NCI-H187 treated with DMSO at 0.1 percent for 48 hours (cell line): Measurements from ENCODE around the gene SLC26A3.
"Not testable (repeated sequence)": the region's sequence is repeated elsewhere in the genome, so short reads cannot be mapped to it uniquely, and the experiment has no call there.

Experiments
- DNase-seq: peaks from one replicate; lab custom pipeline; 2025; lab: John Stamatoyannopoulos, UW

The SLC26A3 gene

DNA sequence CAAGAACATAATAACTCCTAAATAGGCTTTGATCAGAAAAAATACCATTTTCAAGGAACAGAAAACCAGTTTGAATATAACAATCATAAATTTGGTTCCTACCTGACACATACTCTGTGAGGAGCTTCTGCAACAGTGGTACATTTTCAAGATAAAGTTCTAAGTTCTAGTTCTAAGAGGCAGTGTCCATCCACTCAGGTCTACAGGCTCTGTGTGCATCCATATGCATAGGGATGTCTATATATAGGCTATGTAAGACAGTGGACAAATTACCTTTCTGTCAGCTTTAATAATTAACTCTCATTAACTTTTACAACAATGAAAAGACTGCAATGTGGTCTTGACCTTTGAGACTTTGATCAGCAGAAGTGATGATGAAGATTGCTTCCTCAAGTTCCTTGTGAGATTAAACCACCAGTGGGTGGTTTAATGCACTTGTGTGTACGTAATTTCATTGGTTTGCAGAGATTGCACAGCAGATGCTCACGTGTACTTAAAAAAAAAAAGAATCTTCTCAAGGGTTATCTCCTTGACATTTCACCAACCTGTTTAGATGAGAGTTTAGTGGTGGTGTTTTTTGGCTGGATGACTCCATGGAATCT, at the start of gene SLC26A3:
TSS of gene SLC26A3 (minus strand) at position 215 of the 602 bp plus-strand sequence. CDS start 8,714 bp downstream, outside the sequence.
- no peak for DNase-seq

DNA sequence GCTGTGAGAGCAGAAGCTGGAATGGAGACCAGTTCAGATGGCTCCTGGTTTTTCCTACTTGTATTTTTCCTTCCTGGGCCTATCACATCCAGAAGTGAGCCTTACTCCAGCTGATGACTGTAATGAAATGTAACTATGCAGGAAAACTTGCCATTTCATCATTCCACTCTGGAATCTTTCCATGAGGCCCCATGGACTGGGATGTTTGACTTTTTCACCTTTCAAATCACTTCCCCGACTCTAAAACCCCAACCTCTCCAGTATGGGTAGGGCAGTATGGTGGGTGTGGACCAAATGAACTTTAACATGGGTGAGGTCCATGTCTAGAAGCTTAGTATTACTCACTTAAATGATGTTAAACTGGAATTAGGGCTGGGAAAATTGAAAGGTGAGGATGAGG, 47.6 kb upstream of the SLC26A3 start:
- no peak for DNase-seq

DNA sequence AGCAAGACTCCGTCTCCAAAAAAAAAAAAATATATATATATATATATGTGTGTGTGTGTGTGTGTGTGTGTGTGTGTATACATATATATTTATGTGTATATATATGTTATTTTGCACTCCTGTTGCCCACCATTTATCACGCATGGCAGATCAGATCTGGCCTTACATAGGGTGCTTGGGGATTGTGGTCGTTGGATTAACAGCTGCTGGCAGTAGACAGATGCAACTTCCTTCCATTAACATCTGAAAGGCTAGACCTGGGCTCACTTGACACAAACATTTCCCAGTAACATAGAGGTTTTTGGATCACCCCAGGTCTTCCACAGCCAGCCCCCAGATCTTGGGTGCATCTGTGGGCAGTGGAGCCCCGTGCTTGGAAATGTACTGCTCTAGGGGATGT, 47.2 kb upstream of the SLC26A3 start:
- no peak for DNase-seq

DNA sequence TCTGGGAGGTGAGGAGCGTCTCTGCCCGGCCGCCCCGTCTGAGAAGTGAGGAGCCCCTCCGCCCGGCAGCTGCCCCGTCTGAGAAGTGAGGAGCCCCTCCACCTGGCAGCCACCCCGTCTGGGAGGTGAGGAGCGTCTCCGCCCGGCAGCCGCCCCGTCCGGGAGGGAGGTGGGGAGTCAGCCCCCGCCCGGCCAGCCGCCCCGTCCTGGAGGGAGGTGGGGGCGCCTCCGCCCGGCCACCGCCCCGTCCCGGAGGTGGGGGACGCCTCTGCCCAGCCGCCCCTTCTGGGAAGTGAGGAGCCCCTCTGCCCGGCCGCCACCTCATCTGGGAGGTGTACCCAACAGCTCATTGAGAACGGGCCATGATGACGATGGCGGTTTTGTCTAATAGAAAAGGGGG, 45.2 kb upstream of the SLC26A3 start:
- not testable (repeated sequence) for DNase-seq

DNA sequence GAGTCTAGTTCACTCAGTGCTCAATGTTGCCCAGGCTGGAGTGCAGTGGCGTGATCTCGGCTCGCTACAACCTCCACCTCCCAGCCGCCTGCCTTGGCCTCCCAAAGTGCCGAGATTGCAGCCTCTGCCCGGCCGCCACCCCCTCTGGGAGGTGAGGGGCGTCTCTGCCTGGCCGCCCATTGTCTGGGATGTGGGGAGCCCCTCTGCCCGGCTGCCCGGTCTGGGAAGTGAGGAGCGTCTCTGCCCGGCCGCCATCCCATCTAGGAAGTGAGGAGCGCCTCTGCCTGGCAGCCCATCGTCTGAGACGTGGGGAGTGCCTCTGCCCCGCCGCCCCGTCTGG, 44.8 kb upstream of the SLC26A3 start:
- not testable (repeated sequence) for DNase-seq

DNA sequence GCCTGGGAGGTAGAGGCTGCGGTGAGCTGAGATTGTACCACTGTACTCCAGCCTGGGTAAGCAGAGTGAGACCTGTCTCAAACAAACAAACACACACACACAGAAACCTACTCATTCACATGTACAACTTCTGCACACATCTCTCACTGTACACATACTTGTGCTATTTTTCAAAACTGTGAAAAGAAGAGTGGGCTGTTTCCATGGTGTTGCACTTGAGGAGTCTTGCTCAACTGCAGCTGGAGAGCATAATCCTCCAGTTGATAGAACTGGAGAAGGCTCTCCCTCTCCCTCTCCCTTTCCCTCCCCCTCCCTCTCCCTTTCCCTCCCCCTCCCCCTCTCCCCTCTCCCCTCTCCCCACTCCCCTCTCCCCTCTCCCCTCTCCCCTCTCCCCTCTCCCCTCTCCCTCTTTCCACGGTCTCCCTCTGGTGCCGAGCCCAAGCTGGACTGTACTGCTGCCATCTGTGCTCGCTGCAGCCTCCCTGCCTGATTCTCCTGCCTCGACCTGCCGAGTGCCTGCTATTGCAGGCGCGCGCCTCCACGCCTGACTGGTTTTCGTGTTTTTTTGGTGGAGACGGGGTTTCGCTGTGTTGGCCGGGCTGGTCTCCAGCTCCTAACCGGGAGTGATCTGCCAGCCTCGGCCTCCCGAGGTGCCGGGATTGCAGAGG, 44.3 kb upstream of the SLC26A3 start:
- DNase-seq, result peak; percentile 80

DNA sequence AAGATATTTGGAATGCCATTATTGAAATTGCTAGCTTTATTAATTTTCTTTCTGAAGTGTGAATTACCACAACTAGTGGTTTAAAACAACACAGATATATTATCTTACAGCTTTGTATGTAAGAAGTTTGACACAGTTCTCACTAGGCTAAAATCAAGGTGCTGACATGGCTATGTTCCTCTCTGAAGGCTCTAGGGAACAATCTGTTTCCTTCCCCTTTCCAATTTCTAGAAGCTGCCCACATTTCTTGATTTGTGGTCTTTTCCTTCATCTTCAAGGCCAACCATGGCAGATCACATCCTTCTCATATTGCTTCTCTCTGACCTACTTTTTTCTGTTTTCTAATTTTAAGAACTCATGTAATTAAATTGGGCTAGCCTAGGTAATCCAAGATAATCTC, 43.3 kb upstream of the SLC26A3 start:
- no peak for DNase-seq

DNA sequence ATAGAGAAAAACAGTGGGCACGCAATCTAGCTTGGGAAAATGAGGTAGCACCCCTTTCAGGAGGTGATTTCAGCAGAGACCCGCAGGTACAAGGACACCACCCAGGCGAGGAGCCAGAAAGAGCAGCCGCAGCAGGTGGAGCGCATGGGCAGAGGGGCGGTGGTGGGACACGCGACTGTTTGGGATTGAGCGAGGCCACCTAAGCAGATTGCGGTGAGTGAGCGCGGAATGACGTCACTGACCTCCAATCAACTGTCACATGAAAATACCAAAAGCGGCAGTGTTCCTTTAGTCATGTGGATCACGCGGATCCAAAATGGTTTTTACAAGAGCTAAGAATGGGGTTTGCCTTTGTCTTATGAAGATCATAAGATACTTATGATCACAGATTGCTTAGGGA, 40.2 kb upstream of the SLC26A3 start:
- no peak for DNase-seq

DNA sequence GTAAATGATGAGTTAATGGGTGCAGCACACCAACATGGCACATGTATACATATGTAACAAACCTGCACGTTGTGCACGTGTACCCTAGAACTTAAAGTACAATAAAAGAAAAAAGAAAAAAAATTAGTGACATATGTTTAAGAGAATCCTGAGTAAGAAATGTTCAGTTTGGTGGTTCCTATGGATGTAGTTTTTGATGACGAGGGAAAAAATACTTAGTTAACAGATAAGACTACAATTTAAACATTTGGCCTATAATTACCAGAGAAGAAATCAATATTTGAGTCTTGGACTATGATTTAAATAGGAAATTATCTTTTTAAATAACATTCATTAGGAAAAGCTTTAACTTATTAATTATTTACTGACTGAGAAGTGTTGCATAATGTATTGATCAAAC, 39.2 kb upstream of the SLC26A3 start:
- no peak for DNase-seq

DNA sequence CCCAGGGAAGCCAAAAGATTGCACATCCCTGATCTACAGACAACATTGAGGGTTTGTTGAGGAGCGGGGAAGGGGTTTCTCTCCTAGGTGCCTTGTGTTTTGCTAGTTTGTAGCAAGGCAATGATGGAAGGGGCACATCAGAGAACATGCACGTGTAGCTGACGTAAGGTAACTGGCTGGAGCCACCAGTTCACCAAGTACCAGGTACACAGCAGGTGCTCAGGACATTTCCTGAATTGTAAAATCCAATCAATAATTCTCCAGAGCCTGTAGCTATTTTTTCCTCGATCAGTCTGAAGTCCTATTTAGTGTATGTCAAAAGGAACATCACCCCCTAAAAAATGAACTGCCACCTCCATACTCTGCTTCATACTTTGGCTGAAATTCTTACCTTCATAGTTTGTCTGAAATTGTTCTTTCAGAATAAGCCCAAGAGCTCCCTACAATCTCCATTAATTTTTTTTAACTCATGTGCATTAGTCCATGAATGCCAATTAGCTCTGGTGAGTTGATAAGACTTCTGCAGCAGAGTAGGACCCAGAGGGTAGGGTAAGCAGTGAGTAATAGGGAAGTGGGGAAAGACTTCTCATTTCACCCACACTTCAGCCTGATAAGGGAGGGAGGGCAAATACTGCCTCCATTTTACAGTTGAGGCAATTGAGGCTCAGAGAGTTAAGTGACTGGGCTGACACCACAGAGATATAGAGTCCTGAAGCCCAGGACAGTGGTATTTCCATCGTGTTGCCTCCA, 36.0 kb upstream of the SLC26A3 start:
- DNase-seq, result no peak

DNA sequence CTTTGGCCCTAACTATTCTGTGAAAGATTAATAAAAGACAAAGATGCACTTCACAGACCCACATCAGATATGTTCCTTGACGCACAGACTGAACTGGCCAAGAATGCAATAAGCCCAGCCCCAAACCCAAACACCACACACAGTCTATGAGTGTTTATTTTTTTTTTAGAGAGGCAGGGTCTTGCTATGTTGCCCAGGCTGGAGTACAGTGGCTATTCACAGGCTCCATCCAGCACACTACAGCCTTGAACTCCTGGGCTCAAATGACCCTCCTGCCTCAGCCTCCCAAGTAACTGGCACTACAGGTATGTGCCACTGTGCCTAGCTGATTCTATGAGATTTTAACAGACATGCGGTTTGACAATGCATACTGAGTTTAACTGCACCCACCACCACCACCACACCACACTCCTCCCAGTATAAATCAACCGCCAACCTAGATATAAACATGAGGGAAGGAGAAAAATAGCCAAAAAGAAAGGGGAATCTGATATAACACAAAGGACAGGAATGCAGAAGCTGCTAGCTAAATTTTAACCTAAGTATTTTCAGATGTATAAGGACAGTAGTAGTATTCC, 35.1 kb upstream of the SLC26A3 start:
- no peak for DNase-seq

DNA sequence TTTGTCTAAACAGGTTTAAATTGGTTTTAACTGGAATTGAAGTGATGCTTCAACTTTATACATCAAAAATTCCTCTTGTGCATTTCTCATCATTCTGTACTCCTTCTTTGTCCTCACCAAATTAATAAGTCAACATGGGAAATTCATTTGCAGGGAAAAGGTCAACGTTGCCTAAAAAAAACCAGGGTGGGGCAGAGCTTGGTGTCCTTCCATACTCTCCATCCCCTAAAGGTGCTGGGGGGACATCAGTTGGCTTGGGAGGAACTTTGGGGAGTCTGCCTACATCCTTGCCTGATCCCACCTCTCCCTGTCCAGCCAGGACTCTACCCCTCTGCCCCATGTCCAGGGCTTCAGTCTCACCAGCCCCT, 34.1 kb upstream of the SLC26A3 start:
- no peak for DNase-seq

DNA sequence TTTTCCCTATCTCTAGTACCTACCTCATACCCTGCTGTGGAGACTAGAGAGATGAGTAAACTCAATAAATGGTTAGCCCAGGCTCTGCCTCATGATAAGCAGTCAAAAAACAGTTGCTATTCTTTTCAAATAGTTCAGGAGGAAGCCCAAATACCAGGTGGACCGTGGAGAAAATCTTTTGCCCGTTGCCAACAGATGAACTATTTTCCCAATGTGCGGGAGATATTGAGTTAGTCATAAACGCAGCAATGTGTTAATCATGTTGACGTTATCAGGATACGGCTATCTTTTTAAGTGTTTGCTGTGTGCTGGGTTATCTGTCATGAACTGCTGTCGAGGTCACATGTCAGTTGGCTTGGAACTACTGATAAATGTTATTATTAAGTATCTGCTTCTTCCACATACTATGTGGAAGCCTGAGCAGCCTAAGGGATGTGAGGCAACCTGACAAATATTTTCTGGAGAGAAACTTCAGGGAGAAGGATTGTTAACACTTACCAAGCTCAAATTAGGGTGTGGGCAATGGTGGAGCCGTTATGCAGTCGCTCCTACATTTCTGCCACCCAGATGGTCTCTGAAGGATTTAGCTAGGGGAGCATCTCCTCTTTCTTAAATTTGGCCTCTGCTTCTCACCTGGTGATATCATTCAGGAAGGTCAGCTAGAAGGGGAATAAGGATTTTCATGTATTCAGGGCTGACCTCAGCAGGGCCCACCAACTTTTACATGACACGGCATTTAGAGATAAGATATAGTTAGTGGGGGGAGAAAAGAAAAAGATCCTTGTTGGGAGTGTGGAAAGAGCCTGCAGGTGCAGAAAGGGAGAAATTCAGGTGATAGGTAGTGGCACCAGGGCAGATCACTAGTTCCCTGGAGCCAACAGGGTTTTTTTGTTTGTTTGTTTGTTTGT, 33.5 kb upstream of the SLC26A3 start:
- no peak for DNase-seq

DNA sequence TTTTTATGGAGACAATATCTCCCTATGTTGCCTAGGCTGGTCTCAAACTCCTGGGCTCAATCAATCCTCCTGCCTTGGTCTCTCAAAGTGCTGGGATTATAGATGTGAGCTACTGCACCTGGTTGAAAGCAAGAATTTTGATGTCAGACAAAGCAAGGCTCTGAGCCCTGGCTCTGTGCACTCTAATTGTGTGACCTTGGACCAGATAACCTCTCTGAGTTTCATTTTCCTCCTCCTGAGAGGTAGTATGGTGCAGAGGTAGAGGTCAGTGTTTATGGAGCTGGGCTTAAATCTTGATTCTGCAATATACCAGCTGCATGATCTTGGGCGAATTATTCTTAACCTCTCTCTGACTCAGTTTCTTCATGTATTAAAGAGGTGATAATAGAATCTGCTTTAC, 31.4 kb upstream of the SLC26A3 start:
- no peak for DNase-seq

DNA sequence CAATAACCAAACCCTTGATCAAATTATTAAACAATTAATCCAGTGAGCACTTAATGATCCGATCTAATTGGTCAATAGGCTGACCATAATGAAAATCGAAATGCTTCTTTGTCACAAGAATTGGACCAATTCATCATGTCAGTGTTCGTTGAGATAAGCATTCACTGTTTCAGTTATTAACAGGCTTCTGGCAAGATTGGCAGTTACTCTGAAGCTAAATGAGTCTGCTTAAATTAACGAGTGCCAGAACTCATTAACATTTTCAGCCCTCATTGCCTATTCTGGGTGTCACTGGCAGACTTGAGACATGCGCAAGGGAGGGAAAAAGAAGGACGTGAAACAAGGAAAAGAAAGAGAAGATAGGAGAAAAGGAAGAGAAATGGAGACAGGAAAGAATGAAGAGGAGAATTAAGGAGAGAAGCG, 30.7 kb upstream of the SLC26A3 start:
- no peak for DNase-seq

DNA sequence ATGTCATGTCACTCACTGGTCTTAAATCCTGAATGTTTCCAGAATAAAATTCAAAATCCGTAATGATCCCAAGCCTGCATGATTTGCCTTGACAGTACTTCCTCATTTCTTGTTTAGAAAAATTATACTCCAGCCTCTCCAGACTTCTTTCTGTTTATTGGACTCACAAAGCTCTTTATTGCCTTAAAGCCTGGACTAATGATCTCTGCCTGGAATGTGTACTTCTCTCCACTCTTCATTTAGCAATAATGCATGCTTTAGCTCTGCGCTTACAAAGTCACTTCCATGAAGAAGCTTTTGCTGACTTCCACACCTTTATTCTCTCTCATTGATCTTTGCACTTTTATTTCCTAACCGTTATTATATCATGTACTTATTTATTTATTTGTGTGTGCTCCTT, 27.4 kb upstream of the SLC26A3 start:
- no peak for DNase-seq

DNA sequence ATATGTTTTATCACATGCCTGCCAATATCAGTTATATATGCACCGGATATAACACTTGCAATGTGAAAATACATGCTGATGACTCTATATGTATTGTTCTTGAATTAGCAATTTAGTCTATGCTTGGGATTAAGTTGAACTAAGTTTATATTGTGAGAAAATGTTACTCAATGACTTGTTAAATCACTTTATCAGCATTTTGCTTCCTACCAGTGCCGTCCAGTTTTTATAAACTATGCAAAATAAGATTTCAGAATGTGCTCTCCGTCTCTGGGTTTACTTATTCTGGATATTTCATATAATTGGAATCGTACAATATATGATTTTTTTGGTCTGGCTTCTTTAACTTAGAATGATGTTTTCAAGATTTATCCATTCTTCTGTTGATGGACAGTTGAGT, 25.5 kb upstream of the SLC26A3 start:
- no peak for DNase-seq

DNA sequence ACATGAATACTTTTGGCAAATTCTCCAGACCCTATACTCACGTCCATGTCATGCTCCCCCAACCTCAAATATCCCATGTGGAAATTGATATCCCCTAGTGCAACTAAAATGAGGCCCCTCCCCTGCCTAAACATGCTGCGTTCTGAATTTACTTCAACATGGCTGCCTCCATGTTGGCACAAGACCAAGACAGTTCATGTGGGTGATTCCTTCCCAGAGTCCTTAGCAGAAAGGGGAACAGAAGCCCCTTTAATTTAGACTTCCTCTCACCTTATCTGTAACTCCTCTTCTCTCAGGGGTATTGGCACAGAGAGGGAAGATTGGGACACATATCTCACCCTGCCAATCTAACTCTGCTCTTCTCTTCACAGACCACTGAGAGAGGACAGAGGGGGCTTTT, 24.5 kb upstream of the SLC26A3 start:
- DNase-seq, result no peak

DNA sequence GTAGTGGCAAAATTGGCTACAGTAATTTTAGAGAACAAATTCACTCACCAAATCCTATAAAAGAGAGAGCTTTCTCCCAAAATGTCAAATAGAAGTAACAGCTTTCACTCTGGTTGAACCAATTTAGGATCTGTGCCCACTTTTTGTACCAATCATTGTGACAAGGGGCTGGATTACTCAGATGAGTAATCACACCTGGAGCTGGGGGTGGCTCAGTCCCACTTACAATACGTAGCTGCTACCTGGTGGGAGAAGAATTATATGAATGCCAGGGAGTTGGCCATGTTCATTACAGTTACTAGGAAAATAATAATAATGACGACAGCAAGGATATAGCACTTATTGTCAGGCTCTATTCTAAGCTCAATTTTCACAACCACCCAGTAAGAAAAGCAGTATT, 23.4 kb upstream of the SLC26A3 start:
- no peak for DNase-seq

DNA sequence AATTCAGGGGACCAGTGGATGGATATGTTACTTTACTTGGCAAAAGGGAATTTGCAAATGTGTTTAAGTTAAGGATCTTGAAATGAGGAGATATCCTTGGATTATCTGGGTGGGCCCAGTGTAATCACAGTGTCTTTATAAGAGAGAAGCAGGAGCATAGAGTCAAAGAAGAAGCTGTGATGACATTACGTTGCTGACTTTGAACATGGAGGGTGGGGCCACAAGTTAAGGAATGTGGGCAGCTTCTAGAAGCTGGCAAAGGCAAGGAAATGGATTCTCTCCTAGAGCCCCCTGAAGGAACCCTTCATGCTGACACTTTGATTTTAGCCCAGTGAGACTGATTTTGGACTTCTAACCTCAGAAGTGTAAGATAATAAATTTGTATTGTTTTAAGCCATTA, 21.8 kb upstream of the SLC26A3 start:
- no peak for DNase-seq

DNA sequence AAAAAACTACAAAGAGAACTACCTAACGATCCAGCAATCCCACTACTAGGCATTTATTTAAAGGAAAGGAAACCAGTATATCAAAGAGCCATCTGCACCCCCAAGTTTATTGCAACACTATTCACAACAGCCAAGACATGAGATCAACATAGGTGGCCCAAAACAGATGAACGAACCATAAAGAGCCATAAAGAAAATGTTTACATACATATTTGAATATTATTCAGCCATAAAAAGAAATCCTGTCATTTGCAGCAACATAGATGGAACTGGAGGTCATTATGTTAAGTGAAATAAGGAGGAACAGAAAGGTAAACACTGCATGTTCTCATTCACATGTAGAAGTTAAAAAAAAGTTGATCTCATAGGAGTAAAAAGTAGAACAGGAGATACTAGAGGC, 15.6 kb upstream of the SLC26A3 start:
- DNase-seq, result no peak

DNA sequence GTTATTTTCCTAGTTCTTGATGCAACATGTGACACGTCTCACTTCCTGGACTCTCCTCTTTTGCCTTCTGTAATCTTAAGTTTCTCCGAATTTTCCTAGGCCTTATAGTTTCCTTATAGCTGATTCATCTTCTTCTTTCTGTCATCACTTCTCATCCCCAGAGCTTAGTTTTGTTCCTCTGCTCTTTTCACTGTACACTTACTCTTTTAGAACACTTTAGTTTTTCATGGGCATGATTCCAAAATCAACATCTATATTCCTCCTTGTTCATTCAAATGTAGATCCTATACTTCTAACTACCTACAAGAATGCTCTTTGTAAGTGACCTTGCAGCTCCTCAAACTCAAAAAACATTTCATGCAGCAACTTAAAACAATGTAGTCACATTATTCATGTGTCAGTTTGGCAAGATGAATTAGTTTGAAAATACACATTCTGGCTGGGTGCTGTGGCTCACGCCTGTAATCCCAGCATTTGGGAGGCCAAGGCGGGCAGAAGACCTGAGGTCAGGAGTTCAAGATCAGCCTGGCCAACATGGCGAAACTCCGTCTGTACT, 13.1 kb upstream of the SLC26A3 start:
- no peak for DNase-seq
